ENCODE data around the gene GUK1. TPM values are rescaled to one million over a fixed set of nuclear protein-coding genes. Genes with fewer than 3 reads are reported as not detected.

The GUK1 gene
- total and polyA plus RNA-seq, 4 donors, result 158 to 476 (median 307) TPM

DNA sequence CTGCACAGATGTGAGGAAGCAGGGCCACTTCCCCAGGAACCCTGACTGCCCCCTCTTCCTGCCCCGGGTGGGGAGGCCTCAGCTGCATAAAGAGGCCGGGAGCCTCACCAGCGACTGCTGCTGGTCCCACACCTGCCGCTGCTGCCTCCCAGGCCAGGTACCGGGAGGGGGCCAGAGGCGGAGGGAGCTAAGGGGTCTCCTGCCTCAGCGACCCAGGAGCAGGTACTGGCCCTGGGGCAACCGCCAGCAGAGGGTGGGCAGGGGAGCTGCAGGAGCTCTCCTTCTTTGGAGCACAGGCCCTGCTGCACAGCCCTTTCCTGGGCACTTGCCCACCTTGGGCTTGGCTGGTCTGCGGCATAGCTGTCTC lies 16.4 kb downstream of the GUK1 start:
- ATAC-seq (ENCODE audit: insufficient read depth, low FRiP score) (no peak), DNase-seq (no peak)
- Histone ChIP-seq H3K4me1 (ENCODE audit: control insufficient read depth in 5 of 5, insufficient read depth in 5 of 5, low read length in 5 of 5) (peaks cover 0 to 24% (median 4%) of the 10 kb centered on the region in 5 donors), H3K36me3 (ENCODE audit: control insufficient read depth in 4 of 4, insufficient read depth in 4 of 4, low read length in 4 of 4) (peaks cover 0 to 2% (median 0%) of the 10 kb centered on the region in 4 donors), H3K4me3 (no peak overlapping the region), H3K9me3 (ENCODE audit: control insufficient read depth in 4 of 4, insufficient read depth in 3 of 4, low read length in 3 of 4) (peaks cover 0 to 3% (median 0%) of the 10 kb centered on the region in 4 donors), H3K9ac (ENCODE audit: insufficient read depth in 1 of 2, low read length in 2 of 2) (no peak overlapping the region), H3K27me3 (ENCODE audit: control insufficient read depth in 3 of 3, insufficient read depth in 3 of 3, low read length in 2 of 3) (peaks cover 0 to 36% (median 19%) of the 10 kb centered on the region in 3 donors), H3K27ac (ENCODE audit: low read depth in 1 of 2, low read length in 1 of 2) (no peak overlapping the region)
- TF ChIP-seq, protein P1, sequence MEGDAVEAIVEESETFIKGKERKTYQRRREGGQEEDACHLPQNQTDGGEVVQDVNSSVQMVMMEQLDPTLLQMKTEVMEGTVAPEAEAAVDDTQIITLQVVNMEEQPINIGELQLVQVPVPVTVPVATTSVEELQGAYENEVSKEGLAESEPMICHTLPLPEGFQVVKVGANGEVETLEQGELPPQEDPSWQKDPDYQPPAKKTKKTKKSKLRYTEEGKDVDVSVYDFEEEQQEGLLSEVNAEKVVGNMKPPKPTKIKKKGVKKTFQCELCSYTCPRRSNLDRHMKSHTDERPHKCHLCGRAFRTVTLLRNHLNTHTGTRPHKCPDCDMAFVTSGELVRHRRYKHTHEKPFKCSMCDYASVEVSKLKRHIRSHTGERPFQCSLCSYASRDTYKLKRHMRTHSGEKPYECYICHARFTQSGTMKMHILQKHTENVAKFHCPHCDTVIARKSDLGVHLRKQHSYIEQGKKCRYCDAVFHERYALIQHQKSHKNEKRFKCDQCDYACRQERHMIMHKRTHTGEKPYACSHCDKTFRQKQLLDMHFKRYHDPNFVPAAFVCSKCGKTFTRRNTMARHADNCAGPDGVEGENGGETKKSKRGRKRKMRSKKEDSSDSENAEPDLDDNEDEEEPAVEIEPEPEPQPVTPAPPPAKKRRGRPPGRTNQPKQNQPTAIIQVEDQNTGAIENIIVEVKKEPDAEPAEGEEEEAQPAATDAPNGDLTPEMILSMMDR (IDR thresholded peaks at IDR 0.05; ENCODE audit: control extremely low read depth, extremely low read depth), result no peak
- WGBS, 2 donors, result 28 to 51% methylated on average over 9 of the region's 9 CpGs

DNA sequence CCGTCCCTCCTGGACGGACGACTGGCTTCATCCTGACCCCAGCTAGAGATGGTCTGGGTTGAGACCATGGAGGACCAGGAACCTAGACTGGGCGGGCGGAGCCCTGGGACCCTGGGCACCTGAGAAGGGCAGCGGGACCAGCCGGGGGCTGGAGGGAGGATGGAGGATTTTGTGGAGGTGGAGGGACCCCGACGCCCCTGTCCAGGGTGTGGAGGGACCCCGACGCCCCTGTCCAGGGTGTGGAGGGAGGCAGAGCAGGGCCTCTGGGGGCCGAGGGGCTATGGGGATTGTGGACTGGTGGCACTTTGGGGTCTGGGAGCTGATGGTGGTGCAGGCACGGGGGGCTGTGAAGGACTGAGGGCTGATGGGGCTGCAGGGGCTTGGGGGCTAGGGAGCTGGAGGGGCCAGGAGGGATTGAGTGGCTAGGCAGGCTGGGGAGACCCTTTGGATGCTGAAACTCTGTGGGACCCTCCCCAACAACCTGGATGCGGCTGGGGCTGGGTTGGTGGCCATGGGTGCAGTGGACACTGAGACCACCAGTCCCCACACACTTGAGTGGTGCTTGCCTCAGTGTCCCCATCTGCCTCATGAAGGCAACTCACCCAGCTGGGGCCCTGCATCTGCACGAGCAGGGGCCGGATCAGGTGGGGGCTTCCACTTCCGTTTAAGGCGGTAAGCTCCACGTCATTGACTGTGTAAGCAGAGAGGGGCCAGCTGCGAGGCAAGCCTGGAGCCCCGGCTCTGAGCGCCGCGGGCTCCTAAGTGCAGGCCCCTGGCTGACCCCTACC lies 17.1 kb downstream of the GUK1 start:
- DNase-seq (no peak), ATAC-seq (ENCODE audit: insufficient read depth, low FRiP score) (no peak)

DNA sequence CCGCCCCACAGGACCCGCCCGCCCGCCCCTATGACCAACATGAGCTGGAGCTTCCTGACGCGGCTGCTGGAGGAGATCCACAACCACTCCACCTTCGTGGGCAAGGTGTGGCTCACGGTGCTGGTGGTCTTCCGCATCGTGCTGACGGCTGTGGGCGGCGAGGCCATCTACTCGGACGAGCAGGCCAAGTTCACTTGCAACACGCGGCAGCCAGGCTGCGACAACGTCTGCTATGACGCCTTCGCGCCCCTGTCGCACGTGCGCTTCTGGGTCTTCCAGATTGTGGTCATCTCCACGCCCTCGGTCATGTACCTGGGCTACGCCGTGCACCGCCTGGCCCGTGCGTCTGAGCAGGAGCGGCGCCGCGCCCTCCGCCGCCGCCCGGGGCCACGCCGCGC lies 17.6 kb downstream of the GUK1 start:
- ATAC-seq (ENCODE audit: insufficient read depth, low FRiP score) (no peak), DNase-seq (no peak)
- peaks cover 0 to 28% (median 4%) of the 10 kb centered on the region in 5 donors for H3K4me1 ChIP-seq (ENCODE audit: control insufficient read depth in 5 of 5, insufficient read depth in 5 of 5, low read length in 5 of 5)
- no peak overlapping the region for H3K4me3 ChIP-seq
- peaks cover 0 to 2% (median 0%) of the 10 kb centered on the region in 4 donors for H3K36me3 ChIP-seq (ENCODE audit: control insufficient read depth in 4 of 4, insufficient read depth in 4 of 4, low read length in 4 of 4)
- no peak overlapping the region for H3K27ac ChIP-seq (ENCODE audit: low read depth in 1 of 2, low read length in 1 of 2)
- H3K9me3 ChIP-seq (ENCODE audit: control insufficient read depth in 4 of 4, insufficient read depth in 3 of 4, low read length in 3 of 4), result peaks cover 0 to 3% (median 0%) of the 10 kb centered on the region in 4 donors
- TF ChIP-seq, protein P1 (IDR thresholded peaks at IDR 0.05; ENCODE audit: control extremely low read depth, extremely low read depth), result no peak
- H3K9ac ChIP-seq (ENCODE audit: insufficient read depth in 1 of 2, low read length in 2 of 2), result no peak overlapping the region
- H3K27me3 ChIP-seq (ENCODE audit: control insufficient read depth in 3 of 3, insufficient read depth in 3 of 3, low read length in 2 of 3), result peaks cover 0 to 43% (median 25%) of the 10 kb centered on the region in 3 donors
- WGBS, 2 donors, result 72 to 77% methylated on average over 43 of the region's 43 CpGs

More for the DNA sequence above, 17.1 kb downstream of the GUK1 start:
- Histone ChIP-seq H3K27me3 (ENCODE audit: control insufficient read depth in 3 of 3, insufficient read depth in 3 of 3, low read length in 2 of 3) (peaks cover 0 to 42% (median 25%) of the 10 kb centered on the region in 3 donors), H3K27ac (ENCODE audit: low read depth in 1 of 2, low read length in 1 of 2) (no peak overlapping the region), H3K4me1 (ENCODE audit: control insufficient read depth in 5 of 5, insufficient read depth in 5 of 5, low read length in 5 of 5) (peaks cover 0 to 26% (median 0%) of the 10 kb centered on the region in 5 donors), H3K4me3 (no peak overlapping the region), H3K36me3 (ENCODE audit: control insufficient read depth in 4 of 4, insufficient read depth in 4 of 4, low read length in 4 of 4) (peaks cover 0 to 2% (median 0%) of the 10 kb centered on the region in 4 donors), H3K9me3 (ENCODE audit: control insufficient read depth in 4 of 4, insufficient read depth in 3 of 4, low read length in 3 of 4) (peaks cover 0 to 3% (median 0%) of the 10 kb centered on the region in 4 donors), H3K9ac (ENCODE audit: insufficient read depth in 1 of 2, low read length in 2 of 2) (no peak overlapping the region)
- TF ChIP-seq, protein P1 (IDR thresholded peaks at IDR 0.05; ENCODE audit: control extremely low read depth, extremely low read depth), result no peak
- WGBS, 2 donors, result 45 to 59% methylated on average over 23 to 24 of the region's 24 CpGs
